GM15510 (cell line): ENCODE measurements around the gene TSPAN6.

ENCODE experiments used
- POLR2A ChIP-seq: IDR thresholded peaks from 3 replicates; pipeline ENCODE4 v1.6.1; 2011; ENCODE audit warnings: borderline replicate concordance; ENCODE audit not compliant: insufficient read length; ENCODE audit errors: extremely low read depth

The TSPAN6 gene

GRCh38 chrX:100654261-100654660 is 17.7 kb upstream of the TSPAN6 start:
- TF ChIP-seq POLR2A: no peak

GRCh38 chrX:100652266-100652665 is 15.7 kb upstream of the TSPAN6 start:
- TF ChIP-seq POLR2A: no peak

- no peak for TF ChIP-seq POLR2A
Observed at GRCh38 chrX:100650841-100651240, 14.2 kb upstream of the TSPAN6 start.

DNA sequence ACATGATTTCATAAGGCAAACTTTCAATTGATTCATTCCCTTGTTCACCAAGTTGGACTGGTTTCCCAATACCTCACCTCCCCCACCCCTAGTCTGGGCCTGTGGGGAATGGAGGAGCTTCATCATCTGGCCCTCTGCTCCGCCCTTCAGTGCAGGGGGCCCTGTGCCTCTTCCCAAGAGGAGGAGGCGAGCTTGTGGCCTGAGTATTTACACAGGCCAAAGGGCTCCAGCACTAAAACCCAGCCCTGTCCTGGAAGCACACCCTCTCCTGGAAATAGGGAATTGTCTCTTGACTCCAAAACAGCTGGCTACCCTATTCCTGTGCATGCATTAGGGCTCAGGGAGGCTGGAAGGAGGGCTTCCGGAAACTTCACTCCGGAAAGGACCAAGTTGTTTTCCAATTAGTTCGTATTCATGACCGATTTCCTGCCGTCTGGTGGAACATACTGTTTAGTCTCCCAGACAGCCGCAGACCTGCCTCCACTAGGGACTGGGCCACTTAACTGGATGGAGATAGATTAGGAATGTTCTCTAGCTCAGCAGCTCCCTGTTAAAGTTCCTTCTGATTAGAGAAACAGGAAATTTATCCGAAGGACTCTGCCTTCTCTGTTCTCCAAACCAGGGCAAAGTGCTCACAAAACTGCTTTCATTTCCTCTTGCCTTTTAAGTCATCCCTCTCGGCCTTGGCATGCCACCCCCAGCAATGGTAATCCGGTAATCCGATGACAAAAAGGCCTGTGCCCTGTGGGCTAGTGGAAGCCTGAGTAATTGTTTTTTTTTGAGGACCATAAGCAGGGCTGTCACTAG is 13.1 kb upstream of the TSPAN6 start:
- TF ChIP-seq POLR2A: no peak

DNA sequence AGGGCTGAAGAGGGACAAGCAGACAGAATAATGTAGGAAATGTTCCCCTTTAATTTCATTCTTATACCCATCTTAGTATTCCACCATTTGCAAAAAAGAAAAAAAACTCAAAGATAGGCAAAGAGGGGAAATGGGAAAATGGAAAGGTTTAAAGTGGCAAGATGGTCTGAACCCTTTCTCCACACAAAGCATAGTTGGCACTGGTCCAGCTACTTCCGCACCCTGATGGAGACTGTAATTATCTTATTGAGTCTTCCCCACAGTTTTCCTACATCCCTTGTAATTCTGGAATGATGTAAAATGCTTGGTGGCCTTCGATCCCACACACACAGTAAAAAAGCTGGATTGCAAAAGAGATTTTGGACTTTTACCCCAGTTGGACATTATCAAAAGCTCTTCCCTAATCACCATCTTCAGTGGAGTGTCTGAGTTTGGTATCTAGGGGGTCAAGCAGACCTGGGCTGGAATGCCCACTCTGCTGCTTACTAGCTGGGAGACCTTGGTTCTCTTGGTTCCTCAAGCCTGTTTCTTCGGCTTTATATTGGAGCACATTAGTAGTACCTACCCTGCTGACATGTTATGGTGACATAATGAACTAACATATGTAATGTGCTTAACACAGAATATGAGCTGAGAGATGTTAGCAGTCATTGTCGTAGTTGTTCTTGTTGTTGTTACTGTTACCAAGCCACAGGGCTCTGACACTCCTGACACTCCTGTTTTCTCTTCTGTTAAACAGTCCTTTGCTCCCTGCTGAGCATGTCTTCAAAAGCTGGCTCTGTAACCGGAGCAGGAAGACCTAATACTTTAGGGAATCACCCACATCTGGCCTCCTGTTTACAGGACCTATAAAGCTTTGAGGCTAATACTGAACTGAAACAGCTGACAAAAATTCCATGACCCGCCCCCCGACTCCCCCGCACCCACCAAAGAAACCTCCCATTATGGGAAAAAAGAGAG is 12.1 kb upstream of the TSPAN6 start:
- TF ChIP-seq POLR2A: no peak

DNA sequence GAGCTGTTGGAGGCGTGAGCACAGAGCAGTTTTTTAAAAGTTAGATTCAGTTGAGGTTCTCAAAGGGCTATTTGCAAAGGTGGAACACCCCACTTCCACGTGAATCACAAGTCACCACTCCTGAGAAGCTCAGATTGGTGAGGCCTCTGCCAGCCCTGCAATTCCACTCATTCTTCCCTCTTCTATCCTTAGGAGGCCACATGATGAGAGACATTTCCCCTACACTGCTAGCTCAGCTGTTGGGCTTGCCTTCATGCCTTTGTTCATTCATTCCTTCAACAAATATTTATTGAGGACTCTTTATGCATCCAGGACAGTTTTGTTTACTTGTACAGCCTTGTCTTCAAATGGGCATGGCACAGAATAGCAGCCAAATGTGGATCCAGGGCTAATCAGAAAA is 11.1 kb upstream of the TSPAN6 start:
- TF ChIP-seq POLR2A: no peak

DNA sequence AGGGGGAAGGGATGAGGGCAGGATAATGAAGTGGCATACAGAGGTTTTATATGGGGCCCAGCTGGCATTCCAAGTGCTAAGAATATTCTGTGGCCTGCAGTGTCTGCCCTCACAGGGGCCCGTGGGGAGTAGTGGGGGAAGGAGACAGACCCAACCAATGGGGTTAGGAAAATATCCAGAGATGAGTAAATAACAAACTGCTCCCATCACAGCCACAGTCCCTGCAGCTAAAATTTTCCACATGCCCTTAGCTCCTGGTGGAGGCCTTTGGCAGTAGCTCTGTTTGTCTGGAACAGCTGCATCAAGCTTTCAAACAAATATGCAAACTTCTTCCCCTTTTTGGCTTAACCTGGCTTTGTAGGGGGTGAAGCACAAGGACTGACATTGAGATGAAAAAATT is 10.5 kb upstream of the TSPAN6 start:
- no peak for TF ChIP-seq POLR2A

- no peak for TF ChIP-seq POLR2A
Observed at GRCh38 chrX:100645106-100645505, 8.5 kb upstream of the TSPAN6 start.

- no peak for TF ChIP-seq POLR2A
Observed at GRCh38 chrX:100643956-100644860, 7.6 kb upstream of the TSPAN6 start, which contains the start of gene SRPX2. SRPX2 (plus strand) TSS chrX:100644199; CDS start chrX:100646323, 2,124 bp downstream.

DNA sequence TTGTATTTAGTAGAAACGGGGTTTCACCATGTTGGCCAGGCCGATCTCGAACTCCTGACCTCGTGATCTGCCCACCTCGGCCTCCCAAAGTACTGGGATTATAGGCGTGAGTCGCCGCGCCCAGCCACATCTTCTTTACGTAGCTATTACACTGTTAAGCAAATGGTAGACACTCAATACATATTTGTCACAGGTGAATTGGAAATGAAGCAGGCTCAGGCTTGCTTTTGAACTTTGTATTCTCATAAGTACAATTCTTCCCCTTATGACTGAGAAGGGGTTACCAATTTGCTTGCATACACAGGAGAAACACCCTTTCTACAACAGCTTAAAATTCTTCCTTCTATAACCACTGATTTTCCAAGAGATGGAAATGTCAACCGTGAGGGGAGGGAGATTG is 6.6 kb upstream of the TSPAN6 start:
- TF ChIP-seq POLR2A: no peak

DNA sequence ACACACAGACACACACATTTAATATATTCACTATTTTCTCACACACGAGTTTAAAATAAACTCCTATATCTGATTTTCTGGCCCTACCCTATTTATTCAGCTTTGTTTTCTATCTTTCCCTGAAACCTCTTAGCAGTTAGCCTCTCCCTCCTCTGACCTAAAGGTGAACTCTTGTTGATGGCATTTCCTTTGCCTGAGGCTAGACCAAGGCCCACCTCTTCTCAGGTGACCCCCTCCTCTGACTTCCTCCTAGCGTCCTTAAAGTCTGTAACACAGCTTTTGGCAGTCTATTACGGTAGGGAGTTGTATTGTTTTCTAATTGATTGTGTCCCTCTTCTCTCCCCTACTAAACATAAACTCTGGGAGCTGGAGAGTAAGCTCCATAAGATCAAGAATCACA is 5.7 kb upstream of the TSPAN6 start:
- TF ChIP-seq POLR2A: no peak

GRCh38 chrX:100635989-100636320 is 651 bp downstream of the TSPAN6 start:
- no peak for TF ChIP-seq POLR2A

DNA sequence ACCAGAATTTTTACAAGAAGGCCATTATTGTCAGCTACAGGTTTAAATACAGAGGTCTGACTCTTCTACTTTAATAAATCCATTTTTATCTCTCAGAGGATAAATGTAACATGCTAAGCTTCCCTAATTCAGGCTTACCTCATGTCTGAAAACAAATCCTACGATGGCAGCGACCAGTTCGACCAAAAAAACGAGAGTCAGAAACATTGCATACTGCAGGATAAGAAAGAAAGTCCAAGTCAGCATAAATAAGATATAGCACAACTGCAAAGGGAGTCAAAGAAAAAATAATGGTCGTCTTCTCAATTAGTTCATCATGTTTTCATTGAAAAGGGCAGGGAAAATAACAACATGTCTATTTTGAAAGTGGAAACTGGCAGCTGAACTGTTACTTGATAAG is 1.6 kb downstream of the TSPAN6 start:
- no peak for TF ChIP-seq POLR2A

DNA sequence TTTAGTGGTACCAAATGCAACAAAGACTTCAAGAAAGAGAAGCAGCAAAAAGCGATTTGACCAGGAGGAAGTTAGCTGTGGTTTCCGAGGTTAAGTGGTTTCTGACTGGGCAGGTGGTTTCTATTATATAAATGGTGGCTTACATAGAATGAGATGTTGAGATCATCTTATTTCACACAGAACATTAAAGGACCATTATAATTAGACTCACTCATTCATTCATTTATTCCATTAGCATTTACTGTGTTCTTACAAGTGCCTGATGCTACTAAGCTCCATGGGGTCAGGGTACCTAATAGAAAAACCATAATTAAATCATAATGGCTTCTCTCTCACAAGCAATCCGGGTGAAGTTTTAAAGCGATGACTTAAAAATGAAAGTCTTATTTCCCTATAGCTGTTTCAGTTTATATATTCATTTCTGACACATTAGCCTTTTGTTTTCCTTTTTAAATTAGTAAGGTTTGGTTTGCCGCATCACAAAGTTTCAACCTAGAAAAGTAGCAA is 10.6 kb downstream of the TSPAN6 start:
- no peak for TF ChIP-seq POLR2A
